Limb (tissue), 2 donors: ENCODE measurements around the gene GNAL.

Experiments used
- DNase-seq, 2 donors: peaks; one replicate each; pipeline ENCODE4 v3.0.0-alpha.2; 2016; ENCODE audit errors: extremely low spot score in 2 of 2

GNAL gene

DNA sequence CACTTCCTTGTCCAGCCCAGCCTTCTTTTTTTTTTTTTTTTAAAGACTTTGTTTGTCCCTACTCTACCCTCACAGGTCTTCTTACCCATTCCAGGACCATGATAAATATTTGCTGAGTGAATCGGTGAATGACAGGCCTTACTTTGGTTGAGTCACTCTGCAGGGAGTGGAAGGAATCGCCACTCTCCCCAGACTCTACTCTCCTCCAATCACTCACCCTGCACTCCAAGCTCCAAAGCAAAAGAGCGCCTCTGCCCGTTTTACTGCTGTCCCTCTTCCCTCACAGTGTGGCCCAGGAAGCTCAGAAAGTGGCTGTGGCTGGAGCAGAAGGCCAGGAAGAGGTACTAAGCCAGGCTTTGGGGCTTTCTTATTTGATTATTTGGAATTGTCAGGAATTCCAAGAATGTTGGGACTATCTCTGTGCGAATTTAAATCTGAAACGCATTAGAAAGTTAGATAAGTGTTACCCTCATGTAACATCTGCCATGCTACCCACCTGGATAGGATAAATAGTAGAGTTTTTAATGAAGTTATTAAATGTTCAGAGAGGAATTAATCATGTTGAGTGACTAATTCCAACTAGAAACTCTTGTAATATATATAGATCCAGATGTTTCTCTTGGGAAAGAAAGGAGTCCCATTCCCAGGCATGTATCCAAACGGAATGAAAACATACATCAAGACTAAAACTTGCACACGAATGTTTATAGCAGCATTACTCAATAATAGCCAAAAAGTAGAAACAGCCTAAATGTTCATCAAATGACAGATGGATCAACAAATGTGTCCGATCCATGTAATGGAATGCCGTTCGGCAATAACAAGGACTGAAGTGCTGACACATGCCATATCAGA is 119.2 kb downstream of the GNAL start:
- no peak for DNase-seq

GRCh38 chr18:11809895-11810294 is 120.8 kb downstream of the GNAL start:
- DNase-seq, result no peak

- no peak for DNase-seq
Measured at GRCh38 chr18:11810379-11810778, 121.3 kb downstream of the GNAL start.

GRCh38 chr18:11811009-11811408 is 121.9 kb downstream of the GNAL start:
- DNase-seq, result no peak

- DNase-seq, result no peak
Measured at GRCh38 chr18:11817229-11817628, 128.2 kb downstream of the GNAL start.

DNA sequence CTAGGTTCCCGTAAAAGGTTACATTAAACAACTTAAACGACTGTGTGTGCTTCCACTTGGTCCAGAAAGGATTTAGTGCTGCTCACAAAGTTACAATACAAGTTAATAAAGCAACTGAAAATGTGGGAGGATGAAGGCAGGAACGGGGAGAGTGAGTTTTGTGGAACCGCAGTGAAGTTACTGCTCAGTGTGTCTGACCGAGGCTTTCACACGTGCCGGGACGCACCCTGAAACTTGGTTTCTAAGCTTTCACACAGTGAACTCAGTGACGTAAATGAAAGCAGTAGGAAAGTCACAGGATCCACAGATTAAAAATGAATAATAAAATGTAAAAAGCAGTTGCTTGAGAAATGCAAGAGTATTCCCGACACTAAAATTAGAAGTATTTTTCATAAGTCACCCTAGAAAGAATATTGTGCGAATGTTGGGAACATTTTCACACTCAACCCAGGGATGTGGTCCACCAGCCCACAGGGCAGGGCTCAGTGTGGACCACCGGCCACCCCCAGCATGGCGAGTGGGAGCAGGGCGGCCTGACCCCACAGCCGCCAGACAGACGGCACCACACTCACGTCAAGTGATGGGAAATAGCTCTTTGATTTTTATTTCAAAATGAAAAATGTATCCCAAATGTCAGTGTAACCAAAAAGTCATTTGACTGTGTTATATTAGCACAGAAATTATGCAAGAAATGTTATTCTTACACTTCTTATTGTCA is 129.6 kb downstream of the GNAL start:
- no peak for DNase-seq

- no peak for DNase-seq
Measured at GRCh38 chr18:11819938-11820337, 130.9 kb downstream of the GNAL start.

GRCh38 chr18:11820697-11821096 is 131.6 kb downstream of the GNAL start:
- no peak for DNase-seq

DNA sequence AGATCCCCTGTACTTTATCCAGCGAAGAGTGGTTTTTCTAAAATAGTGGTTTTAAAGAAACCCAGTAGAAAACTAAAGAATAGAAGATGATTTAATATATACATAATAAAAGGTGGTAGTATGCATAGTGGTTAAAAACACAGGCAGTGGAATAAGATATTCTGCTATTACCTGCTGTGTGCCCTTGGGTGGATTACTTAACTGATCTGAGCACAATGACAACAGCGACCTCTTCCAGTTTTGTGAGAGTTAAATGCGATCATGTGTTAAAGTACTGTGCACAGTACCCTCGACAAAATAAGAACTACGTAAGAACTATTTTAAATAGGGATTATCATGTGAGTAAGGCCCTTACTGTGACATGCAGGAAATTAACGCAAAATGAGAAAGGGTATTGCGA is 132.1 kb downstream of the GNAL start:
- DNase-seq, result no peak

DNA sequence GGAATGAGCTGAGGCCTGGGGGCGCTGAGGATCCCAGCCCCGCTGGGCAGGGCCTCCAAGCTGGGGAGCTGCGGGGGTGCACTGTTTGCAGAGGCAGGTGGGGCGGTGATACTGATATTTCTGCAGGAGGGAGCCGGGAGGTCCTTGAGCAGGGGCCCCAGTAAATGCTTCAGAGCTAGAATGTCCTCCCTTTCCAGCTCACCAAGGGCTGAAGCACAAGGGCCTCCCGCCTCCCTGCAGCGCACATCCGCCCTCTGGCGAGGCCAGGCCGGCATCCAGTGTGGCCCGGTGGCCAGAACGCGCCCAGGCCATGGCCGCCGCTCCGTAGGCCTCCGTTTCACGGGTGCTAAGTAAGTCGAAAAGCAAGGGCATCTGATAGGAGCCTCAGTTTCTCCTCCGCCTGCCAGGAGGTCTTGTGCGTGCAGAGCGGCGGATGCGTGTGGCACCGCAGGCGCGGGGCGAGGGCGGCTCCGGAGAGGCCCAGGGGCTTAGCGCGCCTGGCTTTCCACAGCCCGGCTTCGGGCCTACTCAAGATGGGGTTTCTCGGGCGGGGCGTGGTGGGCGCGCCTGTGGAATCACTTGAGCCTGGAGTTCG is 132.7 kb downstream of the GNAL start:
- DNase-seq, result no peak

DNA sequence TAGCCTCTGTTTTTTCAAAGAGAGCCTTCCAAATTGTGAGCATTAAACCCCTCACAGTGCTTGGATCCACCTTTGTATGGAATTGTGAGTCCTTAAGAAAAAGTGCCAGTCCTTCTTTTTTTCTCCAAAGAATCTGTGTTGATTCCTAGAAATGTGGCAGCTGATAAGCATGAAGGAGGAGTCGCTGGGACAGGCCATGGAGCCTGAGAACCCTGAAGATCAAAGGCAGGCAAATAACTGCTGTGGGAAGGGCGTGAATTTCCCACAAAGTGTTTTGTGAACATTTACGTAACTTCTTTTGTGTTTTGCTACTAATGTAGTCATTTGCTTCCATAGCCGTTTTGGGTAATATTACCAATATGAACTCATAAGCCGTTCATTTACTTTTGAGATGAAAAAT is 134.5 kb downstream of the GNAL start:
- DNase-seq, result no peak

- DNase-seq, result no peak
Measured at GRCh38 chr18:11826836-11827235, 137.8 kb downstream of the GNAL start.

GRCh38 chr18:11828786-11829432 is 139.8 kb downstream of the GNAL start:
- DNase-seq, result no peak

- no peak for DNase-seq
Measured at GRCh38 chr18:11830585-11830984, 141.5 kb downstream of the GNAL start.

DNA sequence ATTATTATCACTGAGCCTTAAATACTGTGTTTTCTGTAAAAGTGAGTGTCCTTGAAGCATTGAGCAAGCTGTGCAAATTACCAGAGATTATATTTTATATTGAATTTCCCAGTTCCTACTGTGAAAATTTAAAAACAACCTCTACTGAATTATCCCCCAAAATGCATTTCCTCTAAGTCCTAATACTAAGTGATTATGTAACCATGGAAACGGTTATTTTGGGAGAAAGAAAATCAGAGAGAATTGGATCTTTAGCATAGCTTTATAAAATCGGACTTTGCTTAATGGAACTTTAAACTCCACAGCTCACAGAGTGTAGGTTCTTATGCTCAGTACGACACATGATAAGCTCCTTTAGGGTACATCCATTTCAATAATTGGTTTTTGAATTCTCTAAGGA is 142.9 kb downstream of the GNAL start:
- DNase-seq, result no peak

DNA sequence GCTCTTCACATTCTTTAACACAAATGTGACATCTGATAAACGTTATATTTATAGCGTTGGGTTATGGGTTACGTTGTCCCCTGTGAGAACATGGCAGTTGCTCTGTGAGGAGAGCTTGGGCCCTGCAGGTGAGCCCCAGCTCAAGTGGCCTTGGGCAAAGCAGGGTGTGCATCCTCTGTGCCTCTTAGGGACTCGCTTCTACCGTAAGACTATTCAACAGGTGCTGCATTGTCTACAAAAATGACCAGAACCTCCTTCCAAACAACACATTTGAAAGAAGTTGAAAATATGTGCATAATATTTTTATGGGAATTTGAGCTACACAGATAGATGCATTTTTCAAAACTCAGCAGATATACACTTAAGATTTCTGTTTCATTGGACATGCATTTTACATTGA is 145.7 kb downstream of the GNAL start:
- no peak for DNase-seq

GRCh38 chr18:11839556-11839955 is 150.5 kb downstream of the GNAL start:
- DNase-seq, result no peak

GRCh38 chr18:11840493-11840892 is 151.4 kb downstream of the GNAL start:
- DNase-seq, result no peak

DNA sequence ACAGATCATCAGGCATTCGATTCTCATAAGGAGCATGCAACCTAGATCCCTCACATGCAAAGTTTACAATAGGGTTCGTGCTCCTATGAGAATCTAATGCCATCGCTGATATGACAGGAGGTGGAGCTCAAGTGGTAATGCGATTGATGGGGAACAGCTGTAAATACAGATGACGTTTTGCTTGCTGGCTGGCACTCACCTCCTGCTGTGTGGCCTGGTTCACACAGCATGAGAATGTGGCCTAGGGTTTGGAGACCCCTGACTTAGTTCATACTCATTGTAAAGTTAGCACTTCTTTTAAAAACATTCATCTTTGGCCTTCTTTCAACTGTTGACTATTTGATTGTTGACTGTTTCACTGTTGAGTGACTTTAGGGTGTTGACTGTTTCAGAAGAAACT is 153.5 kb downstream of the GNAL start:
- DNase-seq, result no peak

DNA sequence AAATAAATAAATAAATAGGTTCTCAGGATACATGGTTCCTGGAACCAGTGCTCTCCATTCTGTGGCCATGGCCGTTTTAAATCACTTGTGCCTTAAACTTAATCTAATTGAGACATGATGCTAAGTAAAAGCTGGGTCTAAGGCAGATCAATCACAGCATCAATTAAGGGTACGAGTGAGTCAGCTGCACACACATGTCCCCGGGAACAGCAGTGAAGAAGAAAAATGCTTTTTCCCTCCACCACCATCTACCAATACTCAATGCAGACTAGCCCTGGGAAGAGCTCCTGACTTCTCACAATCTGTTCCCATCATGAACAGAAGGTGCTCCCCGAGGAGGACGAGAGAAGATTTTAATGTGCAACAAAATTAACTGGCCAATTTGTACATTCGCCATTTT is 155.4 kb downstream of the GNAL start:
- no peak for DNase-seq

DNA sequence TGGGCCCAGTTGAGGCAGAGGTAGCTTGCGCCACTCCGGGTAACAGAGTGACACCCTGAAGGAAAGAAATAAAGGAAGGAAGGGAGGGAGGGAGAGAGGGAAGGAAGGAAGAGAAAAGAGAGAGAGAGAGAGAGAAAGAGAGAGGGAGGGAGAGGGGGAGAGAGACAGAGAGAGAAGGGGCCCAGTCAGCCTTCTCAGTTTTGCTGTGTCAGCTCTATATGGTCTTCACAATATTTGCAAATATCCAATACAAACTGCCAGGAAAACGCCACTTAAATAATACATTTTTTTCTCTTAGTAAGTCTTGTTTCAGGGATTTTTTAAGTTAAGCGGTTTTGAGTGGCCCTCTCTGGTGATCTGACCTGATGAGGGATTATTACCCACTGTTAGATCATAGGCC is 156.6 kb downstream of the GNAL start:
- no peak for DNase-seq

DNA sequence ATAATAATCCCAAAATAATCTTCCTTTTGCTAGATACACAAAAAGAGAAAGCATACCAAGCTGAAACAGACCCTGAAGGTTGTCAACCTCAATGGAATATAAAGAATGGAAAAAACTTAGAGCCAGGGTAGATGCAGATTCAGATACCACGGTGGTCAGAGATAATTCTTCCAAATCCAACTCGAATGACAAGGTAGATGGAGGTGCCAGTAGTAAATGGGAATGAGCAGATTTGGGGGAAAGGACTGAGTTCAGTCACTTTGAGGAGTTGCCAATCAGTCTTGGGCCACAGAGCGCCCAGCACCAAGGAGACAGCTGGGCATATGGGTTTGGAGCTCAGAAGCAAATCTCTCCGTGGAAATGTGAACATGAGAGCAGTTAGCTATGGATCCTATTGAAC is 158.7 kb downstream of the GNAL start:
- DNase-seq, result no peak
